H1 (cell line): ENCODE results near the gene UVRAG. TPM values are rescaled to one million over a fixed set of nuclear protein-coding genes. Genes with fewer than 3 reads are reported as not detected.

Experiments used
- CTCF ChIA-PET: fragments of 300-600 bp; sonication (Branson Sonifier 250); formaldehyde crosslinking; loops from one replicate; lab custom pipeline; 2021; ENCODE audit not compliant: partially characterized antibody; lab: Charles Lee
- POLR2A ChIA-PET: fragments of 300-600 bp; sonication (Branson Sonifier 250); formaldehyde crosslinking; loops from one replicate; lab custom pipeline; 2021; ENCODE audit warnings: inconsistent platforms; ENCODE audit not compliant: partially characterized antibody; lab: Charles Lee
- DNase-seq, 2 experiments: peaks; one replicate each; pipeline versions ENCODE4 v3.0.0 to v3.0.0-alpha.2; 2010 to 2022; ENCODE audit warnings: low spot score in 2 of 2, low read depth in 1 of 2, mixed read lengths in 1 of 2
- FAIRE-seq: peaks from 2 replicates; lab custom pipeline; 2011; peaks lifted over from hg19 to GRCh38; lab: Jason Lieb, UNC
- H2AFZ ChIP-seq: 2 replicates; pipeline ENCODE4 v1.8.1; 2012; ENCODE audit warnings: low read length, inconsistent platforms
- H2AK5ac ChIP-seq: 2 replicates; pipeline ENCODE4 v1.6.1; 2013; ENCODE audit warnings: low read depth, low read length
- H2BK120ac ChIP-seq: replicated peaks from 2 replicates; pipeline ENCODE3; 2013; ENCODE audit warnings: low read depth, low read length, inconsistent platforms
- H2BK12ac ChIP-seq: 2 replicates; pipeline ENCODE4 v1.6.1; 2013; ENCODE audit warnings: low read depth, low read length
- H2BK15ac ChIP-seq: 2 replicates; pipeline ENCODE4 v1.6.1; 2013; ENCODE audit warnings: low read length
- H2BK20ac ChIP-seq: 2 replicates; pipeline ENCODE4 v1.6.1; 2013; ENCODE audit warnings: low read length
- H2BK5ac ChIP-seq: 2 replicates; pipeline ENCODE4 v1.6.1; 2013; ENCODE audit warnings: low read depth, low read length
- H3K14ac ChIP-seq: 2 replicates; pipeline ENCODE4 v1.6.1; 2013; ENCODE audit warnings: inconsistent platforms; ENCODE audit not compliant: insufficient read length
- H3K18ac ChIP-seq: 2 replicates; pipeline ENCODE4 v1.6.1; 2013; ENCODE audit warnings: low read length; ENCODE audit errors: extremely low read depth
- H3K23ac ChIP-seq: 2 replicates; pipeline ENCODE4 v1.6.1; 2013; ENCODE audit warnings: inconsistent platforms; ENCODE audit not compliant: insufficient read length
- H3K23me2 ChIP-seq: 2 replicates; pipeline ENCODE4 v1.6.1; 2013; ENCODE audit warnings: low read depth, low read length
- H3K27ac ChIP-seq: 2 replicates; pipeline ENCODE4 v1.6.1; 2011; ENCODE audit warnings: low read depth, low read length, inconsistent platforms
- H3K27me3 ChIP-seq, 4 experiments: replicated peaks in 1 of 4; 1 replicate in 1 of 4; 2 replicates in 3 of 4; pipeline versions ENCODE4 v1.6.1 to v1.8.1; 2011 to 2013; ENCODE audit warnings: low read length in 3 of 4, mild to moderate bottlenecking in 3 of 4, inconsistent platforms in 2 of 4, mixed read lengths in 2 of 4, moderate library complexity in 1 of 4; ENCODE audit not compliant: control insufficient read depth in 3 of 4, insufficient read depth in 3 of 4; ENCODE audit errors: extremely low read depth in 1 of 4
- H3K36me3 ChIP-seq, 4 experiments: 2 replicates each; pipeline versions ENCODE4 v1.6.1 to v1.8.1; 2011 to 2013; ENCODE audit warnings: mild to moderate bottlenecking in 4 of 4, low read length in 3 of 4, moderate library complexity in 2 of 4, control low read depth in 1 of 4, inconsistent platforms in 1 of 4; ENCODE audit not compliant: insufficient read depth in 4 of 4, control insufficient read depth in 2 of 4
- H3K4ac ChIP-seq: replicated peaks from 2 replicates; pipeline ENCODE3; 2013; ENCODE audit warnings: low read length, low read depth, mixed read lengths, inconsistent platforms; ENCODE audit not compliant: insufficient read length
- H3K4me1 ChIP-seq, 4 experiments: replicated peaks in 1 of 4; 1 replicate in 1 of 4; 2 replicates in 3 of 4; pipeline versions ENCODE4 v1.6.1 to v1.8.1; 2011 to 2013; ENCODE audit warnings: low read length in 3 of 4, inconsistent platforms in 2 of 4, mixed read lengths in 1 of 4; ENCODE audit not compliant: insufficient read depth in 4 of 4, control insufficient read depth in 3 of 4
- H3K4me2 ChIP-seq, 2 experiments: 2 replicates each; pipeline versions ENCODE4 v1.6.1 to v1.8.1; 2011 to 2013; ENCODE audit warnings: low read depth in 2 of 2, low read length in 2 of 2, control low read depth in 1 of 2, inconsistent platforms in 1 of 2, mild to moderate bottlenecking in 1 of 2; ENCODE audit not compliant: insufficient read depth in 1 of 2
- H3K4me3 ChIP-seq, 4 experiments: fragments of 200-600, 300-600 bp in 1 of 4; sonication (generic), shearing (Covaris generic), sonication (Bioruptor Twin) in 1 of 4; 2 replicates each; pipeline versions ENCODE4 v1.5.1 to v1.8.1; 2011 to 2016; ENCODE audit warnings: low read length in 4 of 4, low read depth in 3 of 4, control low read depth in 2 of 4, inconsistent platforms in 2 of 4, mild to moderate bottlenecking in 2 of 4, mixed read lengths in 1 of 4, moderate library complexity in 1 of 4; ENCODE audit not compliant: insufficient read depth in 2 of 4; ENCODE audit errors: extremely low read depth in 1 of 4
- H3K56ac ChIP-seq: replicated peaks from 2 replicates; pipeline ENCODE3; 2013; ENCODE audit warnings: low read depth, mild to moderate bottlenecking, mixed read lengths, low read length, inconsistent platforms; ENCODE audit not compliant: insufficient read length
- H3K79me1 ChIP-seq: 2 replicates; pipeline ENCODE4 v1.6.1; 2013; ENCODE audit warnings: low read depth, low read length, control low read depth
- H3K79me2 ChIP-seq, 2 experiments: 2 replicates each; pipeline versions ENCODE4 v1.6.1 to v1.8.1; 2012 to 2013; ENCODE audit warnings: low read length in 2 of 2, mild to moderate bottlenecking in 2 of 2, inconsistent platforms in 1 of 2; ENCODE audit not compliant: insufficient read depth in 2 of 2, control insufficient read depth in 1 of 2
- H3K9ac ChIP-seq, 4 experiments: replicated peaks in 1 of 4; 1 replicate in 1 of 4; 2 replicates in 3 of 4; pipeline versions ENCODE4 v1.6.1 to v1.8.1; 2011 to 2013; ENCODE audit warnings: low read depth in 3 of 4, low read length in 3 of 4, control low read depth in 2 of 4, mild to moderate bottlenecking in 2 of 4, moderate library complexity in 2 of 4, inconsistent platforms in 1 of 4; ENCODE audit errors: extremely low read depth in 1 of 4
- H3K9me3 ChIP-seq, 2 experiments: 2 replicates each; pipeline versions ENCODE4 v1.6.1 to v1.8.1; 2012 to 2013; ENCODE audit warnings: mild to moderate bottlenecking in 2 of 2, moderate library complexity in 2 of 2, control low read depth in 1 of 2, inconsistent platforms in 1 of 2, low read depth in 1 of 2, low read length in 1 of 2, mixed read lengths in 1 of 2; ENCODE audit not compliant: insufficient read depth in 2 of 2
- H4K20me1 ChIP-seq, 2 experiments: replicated peaks in 1 of 2; 2 replicates each; pipeline versions ENCODE3 to v1.8.1; 2011 to 2013; ENCODE audit warnings: inconsistent platforms in 2 of 2, low read length in 2 of 2, mild to moderate bottlenecking in 1 of 2; ENCODE audit not compliant: insufficient read depth in 2 of 2, control insufficient read depth in 1 of 2
- H4K5ac ChIP-seq: 2 replicates; pipeline ENCODE4 v1.6.1; 2013; ENCODE audit warnings: low read length, low read depth, mixed read lengths, inconsistent platforms; ENCODE audit not compliant: insufficient read length
- H4K8ac ChIP-seq: 2 replicates; pipeline ENCODE4 v1.8.0; 2013; ENCODE audit warnings: mild to moderate bottlenecking, moderate library complexity, low read length, inconsistent platforms; ENCODE audit not compliant: insufficient read depth; ENCODE audit errors: extremely low read depth
- H4K91ac ChIP-seq: replicated peaks from 2 replicates; pipeline ENCODE3; 2013; ENCODE audit warnings: low read length, mixed read lengths, inconsistent platforms; ENCODE audit not compliant: insufficient read length
- BACH1 ChIP-seq: IDR thresholded peaks from 2 replicates; pipeline ENCODE4 v1.6.1; 2012; ENCODE audit warnings: low read length, improper control_type of control experiment
- CBX5 ChIP-seq: fragments of 300-800, 300-1000 bp; sonication (generic); IDR thresholded peaks from 2 replicates; pipeline ENCODE4 v1.7.1; 2016; ENCODE audit warnings: antibody characterized with exemption, low read length, low read depth
- SP4 ChIP-seq: IDR thresholded peaks from 2 replicates; pipeline ENCODE4 v1.6.1; 2012; ENCODE audit warnings: low read length, inconsistent platforms
- polyA plus RNA-seq, 7 experiments: library from polyadenylated mRNA; depleted of rRNA in 3 of 7; stranded (reverse) in 5 of 7; unstranded in 2 of 7; fragments of >200 nt in 5 of 7; fragments of 200-250 nt in 2 of 7; gene quantifications; 1 replicate in 5 of 7; 2 replicates in 1 of 7; 4 replicates in 1 of 7; pipeline versions ENCODE4 v1.2.1 to v1.2.3, GENCODE V29; 2011 to 2013; ENCODE audit warnings: missing spikeins in 2 of 7, mixed read lengths in 2 of 7
- total RNA-seq: library from RNA; stranded (reverse); fragmentation: NEBNext Ultra II Directional; extraction: Animal tissue kit (Norgen Biotek cat#: 25700); gene quantifications from 2 replicates; pipeline ENCODE4 v1.2.1, GENCODE V29; 2021
- TF ChIP-seq, protein P1 (sequence below): IDR thresholded peaks from 2 replicates; pipeline ENCODE4 v1.6.1; 2012; ENCODE audit warnings: inconsistent platforms

Gene UVRAG
- total and polyA plus RNA-seq, 2 of the 8 experiments (the other 6 are each of a cell fraction or from before 2014, with no cell fraction given) = 5.5 to 14.7 TPM

DNA sequence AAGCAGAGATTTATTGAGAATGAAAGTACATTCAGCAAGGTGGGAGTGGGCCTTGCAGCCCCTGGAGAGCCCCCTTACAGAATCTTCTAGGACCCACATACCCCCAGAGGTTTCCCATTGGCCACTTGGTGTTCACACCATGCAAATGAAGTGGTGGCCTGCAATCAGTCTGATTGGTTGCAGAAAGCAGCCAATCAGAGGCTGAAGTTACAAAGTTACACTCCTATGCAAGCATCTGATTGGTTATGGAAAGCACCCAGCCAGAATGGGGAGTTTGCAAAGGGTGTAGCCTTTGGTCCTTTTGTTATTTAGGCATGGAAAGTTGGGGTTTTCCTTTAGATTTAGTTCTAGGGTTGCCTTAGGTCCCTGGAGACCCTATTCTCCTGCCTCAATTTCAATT is 34.9 kb downstream of the UVRAG start:
- no peak overlapping the region for H2BK5ac ChIP-seq
- no peak overlapping the region for H4K8ac ChIP-seq
- no peaks in the 10 kb centered on the region for H3K9me3 ChIP-seq
- H3K27ac ChIP-seq = no peak overlapping the region
- H2BK15ac ChIP-seq = no peak overlapping the region
- CTCF ChIA-PET = interaction anchor here (0.6 to 1.9 kb wide), 2 partner anchors 18 to 47 kb away, joined by 3 to 5 read pairs; no protein-coding TSS in a partner anchor
- no peak overlapping the region for H2AK5ac ChIP-seq
- H4K5ac ChIP-seq = no peak overlapping the region
- no peak overlapping the region for H3K9ac ChIP-seq
- no peaks in the 10 kb centered on the region for H3K27me3 ChIP-seq
- H3K4me2 ChIP-seq = no peak overlapping the region
- no peaks in the 10 kb centered on the region for H3K23me2 ChIP-seq
- H3K14ac ChIP-seq = no peak overlapping the region
- H3K79me2 ChIP-seq = 0 out of 4 replicates have a peak, but pooled peaks cover 0 to 4% of the 10 kb centered on the region in 2 experiments
- POLR2A ChIA-PET = no interaction called here
- H3K18ac ChIP-seq = no peak overlapping the region
- no peak for FAIRE-seq
- H3K36me3 ChIP-seq = no peaks in the 10 kb centered on the region; a peak in 1 of 8 replicates
- H3K4me3 ChIP-seq = no peak overlapping the region
- H4K20me1 ChIP-seq = no peaks in the 10 kb centered on the region
- DNase-seq = no peak
- no peak overlapping the region for H2BK12ac ChIP-seq
- H3K23ac ChIP-seq = no peak overlapping the region
- H2BK20ac ChIP-seq = no peak overlapping the region
- H2BK120ac ChIP-seq = no peak overlapping the region
- no peaks in the 10 kb centered on the region for H3K79me1 ChIP-seq
- no peaks in the 10 kb centered on the region; a peak in 1 of 7 replicates for H3K4me1 ChIP-seq
- H2AFZ ChIP-seq = no peak overlapping the region
- H4K91ac ChIP-seq = no peak overlapping the region
- no peak overlapping the region for H3K4ac ChIP-seq
- no peak overlapping the region for H3K56ac ChIP-seq
- TF ChIP-seq SP4 (no peak), CBX5 (no peak), BACH1 (no peak)
- TF ChIP-seq, protein P1, sequence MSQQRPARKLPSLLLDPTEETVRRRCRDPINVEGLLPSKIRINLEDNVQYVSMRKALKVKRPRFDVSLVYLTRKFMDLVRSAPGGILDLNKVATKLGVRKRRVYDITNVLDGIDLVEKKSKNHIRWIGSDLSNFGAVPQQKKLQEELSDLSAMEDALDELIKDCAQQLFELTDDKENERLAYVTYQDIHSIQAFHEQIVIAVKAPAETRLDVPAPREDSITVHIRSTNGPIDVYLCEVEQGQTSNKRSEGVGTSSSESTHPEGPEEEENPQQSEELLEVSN = no peak
